Suprapubic skin (tissue), 4 donors: ENCODE data around the gene MBD6.

Experiments
- CTCF ChIP-seq, 2 donors: fragments of 200-600 bp in 1 of 2; fragments of 450-650 bp in 1 of 2; sonication (generic) in 1 of 2; IDR thresholded peaks; one replicate each; pipeline ENCODE4 v1.5.1; 2016 to 2019; ENCODE audit warnings: antibody characterized with exemption in 2 of 2, mild to moderate bottlenecking in 1 of 2, moderate library complexity in 1 of 2
- POLR2A ChIP-seq, 2 donors: fragments of 450-650 bp; IDR thresholded peaks; one replicate each; pipeline ENCODE4 v1.6.1; 2017; ENCODE audit warnings: antibody characterized with exemption in 2 of 2, mild to moderate bottlenecking in 2 of 2, moderate library complexity in 2 of 2
- POLR2AphosphoS5 ChIP-seq, 3 donors: sonication (generic); formaldehyde crosslinking; IDR thresholded peaks; one replicate each; pipeline ENCODE4 v1.6.1; 2017; ENCODE audit warnings: antibody characterized with exemption in 3 of 3

GRCh38 chr12:57512665-57513064 lies 10.0 kb upstream of the MBD6 start:
- no peak for TF ChIP-seq CTCF (IDR thresholded peaks at IDR 0.05)
- no peak for TF ChIP-seq POLR2A (IDR thresholded peaks at IDR 0.05)
- TF ChIP-seq POLR2AphosphoS5 (IDR thresholded peaks at IDR 0.05) = no peak
